ENCODE results near the gene PJA2. TPM values are rescaled to one million over a fixed set of nuclear protein-coding genes. Genes with fewer than 3 reads are reported as not detected.

The PJA2 gene
- total RNA-seq, 1 experiment from 2014 or later, result 54.4 TPM

GRCh38 chr5:109324351-109324750, 85.4 kb downstream of the PJA2 start:
- no peak for DNase-seq (ENCODE audit: unreplicated experiment)
- POLR2A ChIA-PET, result no interaction called here
- peaks cover under 1% of the 10 kb centered on the region for H3K36me3 Mint-ChIP-seq (ENCODE audit: insufficient read depth, unreplicated experiment)
- intact Hi-C loops (cut with micrococcal nuclease), result no loop called here
- no peaks in the 10 kb centered on the region for H3K4me1 Mint-ChIP-seq (ENCODE audit: insufficient read depth, unreplicated experiment)
- no peak overlapping the region for H3K27ac Mint-ChIP-seq (ENCODE audit: low read depth, unreplicated experiment)
- H3K27me3 Mint-ChIP-seq (ENCODE audit: insufficient read depth, unreplicated experiment), result no peaks in the 10 kb centered on the region
- no peak overlapping the region for H3K4me3 Mint-ChIP-seq (ENCODE audit: unreplicated experiment)
- no peaks in the 10 kb centered on the region for H3K9me3 Mint-ChIP-seq (ENCODE audit: unreplicated experiment)
- TF ChIP-seq CTCF (IDR thresholded peaks at IDR 0.05; ENCODE audit: unreplicated experiment), result no peak
- CTCF ChIA-PET, result no interaction called here
- BruUV-seq (replicated peaks), result no TSS peak

GRCh38 chr5:109322694-109323093, 87.1 kb downstream of the PJA2 start:
- DNase-seq (ENCODE audit: unreplicated experiment), result no peak
- intact Hi-C loops (cut with micrococcal nuclease), result no loop called here
- Mint-ChIP-seq H3K4me3 (ENCODE audit: unreplicated experiment) (no peak overlapping the region), H3K27ac (ENCODE audit: low read depth, unreplicated experiment) (no peak overlapping the region), H3K9me3 (ENCODE audit: unreplicated experiment) (no peaks in the 10 kb centered on the region), H3K4me1 (ENCODE audit: insufficient read depth, unreplicated experiment) (peaks cover 9% of the 10 kb centered on the region), H3K36me3 (ENCODE audit: insufficient read depth, unreplicated experiment) (no peaks in the 10 kb centered on the region), H3K27me3 (ENCODE audit: insufficient read depth, unreplicated experiment) (no peaks in the 10 kb centered on the region)
- no peak for TF ChIP-seq CTCF (IDR thresholded peaks at IDR 0.05; ENCODE audit: unreplicated experiment)
- ChIA-PET POLR2A (no interaction called here), CTCF (no interaction called here)
- BruUV-seq (replicated peaks), result no TSS peak

GRCh38 chr5:109319351-109319750, 90.4 kb downstream of the PJA2 start:
- BruUV-seq (replicated peaks), result no TSS peak
- no peak for TF ChIP-seq CTCF (IDR thresholded peaks at IDR 0.05; ENCODE audit: unreplicated experiment)
- H3K27me3 Mint-ChIP-seq (ENCODE audit: insufficient read depth, unreplicated experiment), result no peaks in the 10 kb centered on the region
- CTCF ChIA-PET, result no interaction called here
- H3K27ac Mint-ChIP-seq (ENCODE audit: low read depth, unreplicated experiment), result no peak overlapping the region
- no peaks in the 10 kb centered on the region for H3K36me3 Mint-ChIP-seq (ENCODE audit: insufficient read depth, unreplicated experiment)
- H3K4me1 Mint-ChIP-seq (ENCODE audit: insufficient read depth, unreplicated experiment), result peaks cover 14% of the 10 kb centered on the region
- POLR2A ChIA-PET, result no interaction called here
- no peaks in the 10 kb centered on the region for H3K9me3 Mint-ChIP-seq (ENCODE audit: unreplicated experiment)
- no peak overlapping the region for H3K4me3 Mint-ChIP-seq (ENCODE audit: unreplicated experiment)
- intact Hi-C loops (cut with micrococcal nuclease), result no loop called here
- DNase-seq (ENCODE audit: unreplicated experiment), result no peak

- intact Hi-C loops (cut with micrococcal nuclease), result no loop called here
- Mint-ChIP-seq H3K9me3 (ENCODE audit: unreplicated experiment) (no peaks in the 10 kb centered on the region), H3K27me3 (ENCODE audit: insufficient read depth, unreplicated experiment) (no peaks in the 10 kb centered on the region), H3K36me3 (ENCODE audit: insufficient read depth, unreplicated experiment) (no peaks in the 10 kb centered on the region), H3K27ac (ENCODE audit: low read depth, unreplicated experiment) (no peak overlapping the region), H3K4me3 (ENCODE audit: unreplicated experiment) (no peak overlapping the region), H3K4me1 (ENCODE audit: insufficient read depth, unreplicated experiment) (peaks cover 14% of the 10 kb centered on the region)
- DNase-seq (ENCODE audit: unreplicated experiment), result peak; percentile 42
- no peak for TF ChIP-seq CTCF (IDR thresholded peaks at IDR 0.05; ENCODE audit: unreplicated experiment)
- CTCF ChIA-PET, result interaction anchor here (0.6 kb wide), 1 partner anchor 1419 kb away, joined by 3 read pairs; no protein-coding TSS in a partner anchor
- BruUV-seq (replicated peaks), result no TSS peak
- POLR2A ChIA-PET, result interaction anchor here (0.7 kb wide), 1 partner anchor 360 kb away, joined by 3 read pairs; no protein-coding TSS in a partner anchor
These were observed 91.2 kb downstream of the PJA2 start for GRCh38 chr5:109318455-109319108.
